Left lung (tissue), 10 donors: ENCODE data around the gene TMEM178A. TPM values are rescaled to one million over a fixed set of nuclear protein-coding genes. Genes with fewer than 3 reads are reported as not detected.

Experiments
- ATAC-seq: fragments of 200-7000 bp; cut with Tn5 transposase; one replicate; pipeline ENCODE4 v1.9.1; 2020; ENCODE audit warnings: moderate library complexity
- DNase-seq, 4 donors: peaks; one replicate each; pipeline ENCODE4 v3.0.0-alpha.2; 2013 to 2020
- H3K27ac ChIP-seq, 2 donors: fragments of 200-600 bp; sonication (generic) in 1 of 2; one replicate each; pipeline versions ENCODE4 v1.5.0 to v1.8.0; 2020 to 2021
- H3K27me3 ChIP-seq, 2 donors: fragments of 200-600 bp; sonication (generic) in 1 of 2; one replicate each; pipeline versions ENCODE4 v1.5.0 to v1.8.0; 2020 to 2021
- H3K36me3 ChIP-seq, 2 donors: fragments of 200-600 bp; sonication (generic) in 1 of 2; one replicate each; pipeline versions ENCODE4 v1.5.0 to v1.8.0; 2020 to 2021
- H3K4me1 ChIP-seq, 2 donors: fragments of 200-600 bp; one replicate each; pipeline ENCODE4 v1.8.0; 2021
- H3K4me3 ChIP-seq, 2 donors: fragments of 200-600 bp; sonication (generic) in 1 of 2; one replicate each; pipeline versions ENCODE4 v1.5.0 to v1.8.0; 2020 to 2021; ENCODE audit warnings: mild to moderate bottlenecking in 1 of 2
- H3K9me3 ChIP-seq, 2 donors: fragments of 200-600 bp; sonication (generic) in 1 of 2; one replicate each; pipeline versions ENCODE4 v1.5.0 to v1.8.0; 2020 to 2021
- CTCF ChIP-seq, 2 donors: fragments of 200-600 bp; sonication (generic) in 1 of 2; IDR thresholded peaks; one replicate each; pipeline versions ENCODE4 v1.5.0 to v1.8.0; 2021; ENCODE audit warnings: antibody characterized with exemption in 2 of 2
- intact Hi-C, 2 donors: fragments of 100-400 bp; cut with DNase I; formaldehyde crosslinking; loops; one replicate each; pipeline versions ENCODE4 v1.11.2 to v1.14.2; 2022
- polyA plus RNA-seq, 6 donors: library from polyadenylated mRNA; unstranded; fragments of 120-200 nt; gene quantifications; one replicate each; pipeline ENCODE4 v1.2.1, GENCODE V29; 2013; ENCODE audit not compliant: insufficient read length in 6 of 6
- total RNA-seq, 2 donors: library from RNA; stranded (reverse); fragmentation: NEBNext Ultra II Directional; extraction: Animal tissue kit (Norgen Biotek cat#: 25700); gene quantifications; one replicate each; pipeline ENCODE4 v1.2.1, GENCODE V29; 2021
- donor health status: DM: no; HTN: yes; CAD: no.
- donor health status: DM: no; HTN: no; CAD: no.

The TMEM178A gene
- total and polyA plus RNA-seq, 8 donors, result 1.4 to 11.2 (median 9.6) TPM

- peaks cover 18 to 58% of the 10 kb centered on the region in 2 donors for H3K27me3 ChIP-seq
- peaks cover 6 to 11% of the 10 kb centered on the region in 2 donors for H3K4me1 ChIP-seq
Observed at GRCh38 chr2:39668576-39669080, 2.9 kb downstream of the TMEM178A start.

GRCh38 chr2:39671604-39672003 lies 5.9 kb downstream of the TMEM178A start:
- intact Hi-C loops, result no loop called here
- DNase-seq (no peak), ATAC-seq (no peak)
- no peak for TF ChIP-seq CTCF (IDR thresholded peaks at IDR 0.05)
- H3K9me3 ChIP-seq, result no peaks in the 10 kb centered on the region
- H3K27me3 ChIP-seq, result peaks cover 14 to 28% of the 10 kb centered on the region in 2 donors
- no peak overlapping the region for H3K27ac ChIP-seq
- H3K36me3 ChIP-seq, result no peaks in the 10 kb centered on the region
- no peak overlapping the region for H3K4me3 ChIP-seq
- peaks cover 5% of the 10 kb centered on the region in 2 donors for H3K4me1 ChIP-seq

More at GRCh38 chr2:39668576-39669080, 2.9 kb downstream of the TMEM178A start:
- DNase-seq (no peak), ATAC-seq (no peak)
- Histone ChIP-seq H3K27ac (no peak overlapping the region), H3K4me3 (no peak overlapping the region), H3K9me3 (no peaks in the 10 kb centered on the region), H3K36me3 (no peaks in the 10 kb centered on the region)
- intact Hi-C loops, result no loop called here
- TF ChIP-seq CTCF (IDR thresholded peaks at IDR 0.05), result no peak

- H3K27ac ChIP-seq, result no peak overlapping the region
- no peaks in the 10 kb centered on the region for H3K36me3 ChIP-seq
- no peaks in the 10 kb centered on the region for H3K9me3 ChIP-seq
- no peaks in the 10 kb centered on the region for H3K4me1 ChIP-seq
- intact Hi-C loops, result no loop called here
- ATAC-seq, result no peak
- no peak overlapping the region for H3K4me3 ChIP-seq
- H3K27me3 ChIP-seq, result peaks cover 1 to 14% of the 10 kb centered on the region in 2 donors
- DNase-seq, result no peak
- no peak for TF ChIP-seq CTCF (IDR thresholded peaks at IDR 0.05)
Observed at GRCh38 chr2:39673018-39673417, 7.3 kb downstream of the TMEM178A start.

GRCh38 chr2:39676342-39676741 lies 10.6 kb downstream of the TMEM178A start:
- ATAC-seq (no peak), DNase-seq (no peak)
- Histone ChIP-seq H3K27me3 (no peaks in the 10 kb centered on the region), H3K4me3 (no peak overlapping the region), H3K4me1 (no peaks in the 10 kb centered on the region), H3K36me3 (no peaks in the 10 kb centered on the region), H3K27ac (no peak overlapping the region), H3K9me3 (peaks cover 0 to 1% of the 10 kb centered on the region in 2 donors)
- intact Hi-C loops, result no loop called here
- TF ChIP-seq CTCF (IDR thresholded peaks at IDR 0.05), result no peak

- DNase-seq (no peak), ATAC-seq (no peak)
- Histone ChIP-seq H3K36me3 (no peaks in the 10 kb centered on the region), H3K4me3 (no peak overlapping the region), H3K27me3 (no peaks in the 10 kb centered on the region), H3K27ac (no peak overlapping the region), H3K4me1 (no peaks in the 10 kb centered on the region), H3K9me3 (peaks cover 0 to 1% of the 10 kb centered on the region in 2 donors)
- intact Hi-C loops, result no loop called here
- no peak for TF ChIP-seq CTCF (IDR thresholded peaks at IDR 0.05)
Observed at GRCh38 chr2:39678170-39678569, 12.5 kb downstream of the TMEM178A start.
